ENCODE results near the gene MTHFSD. TPM values are rescaled to one million over a fixed set of nuclear protein-coding genes. Genes with fewer than 3 reads are reported as not detected.

MTHFSD gene
- total and polyA plus RNA-seq, 2 donors (not counting 3 experiments of a cell fraction or from before 2014, with no cell fraction given): 16.7 to 21.1 TPM

- peaks cover 5% of the 10 kb centered on the region for H3K4me1 ChIP-seq (ENCODE audit: control insufficient read depth, extremely low read depth, insufficient read depth, low read length)
- no peaks in the 10 kb centered on the region for H3K79me2 ChIP-seq (ENCODE audit: control insufficient read depth, insufficient read depth, low read length)
- intact Hi-C loops (cut with micrococcal nuclease) (loop anchor here (1.0 kb wide), 2 partner anchors 176 to 696 kb away; no protein-coding TSS in a partner anchor), dilution Hi-C loops (cut with MboI; ENCODE audit: extremely low pct_ligation_motif_present, low sequenced_read_pairs) (loop anchor here (10.0 kb wide), 1 partner anchor 433 kb away; no protein-coding TSS in a partner anchor)
- H4K20me1 ChIP-seq (replicated peaks; ENCODE audit: control insufficient read depth, extremely low read depth, insufficient read depth, low read length): no peaks in the 10 kb centered on the region
- peak; percentile 66 for DNase-seq (ENCODE audit: low read depth, low spot score)
- H3K4me2 ChIP-seq (ENCODE audit: insufficient read depth, low read length): no peak overlapping the region
- CTCF ChIA-PET: interaction anchor here (0.6 to 7.0 kb wide), 71 partner anchors 9 to 720 kb away, joined by 3 to 471 read pairs (median 4); no protein-coding TSS in a partner anchor
- no peak overlapping the region for H3K9ac ChIP-seq (replicated peaks; ENCODE audit: extremely low read depth, insufficient read depth, low read length)
- POLR2A ChIA-PET: interaction anchor here (1.3 kb wide), 1 partner anchor 265 kb away, joined by 5 read pairs; no protein-coding TSS in a partner anchor
- TF ChIP-seq FOS (IDR thresholded peaks at IDR 0.05; ENCODE audit: borderline replicate concordance, insufficient read depth, low read length) (no peak), EZH2 (IDR thresholded peaks at IDR 0.05; ENCODE audit: borderline replicate concordance, low read depth, low read length, severe bottlenecking) (no peak), MAX (IDR thresholded peaks at IDR 0.05; ENCODE audit: insufficient read depth, insufficient read length) (peak; percentile 83), JUN (IDR thresholded peaks at IDR 0.05; ENCODE audit: borderline replicate concordance, insufficient read depth, insufficient read length, low read depth) (no peak), MYC (IDR thresholded peaks at IDR 0.05; ENCODE audit: low read depth, low read length) (peak; percentile 24), POLR2AphosphoS5 (IDR thresholded peaks at IDR 0.05; ENCODE audit: insufficient read depth, low read depth, low read length) (no peak), POLR2A (IDR thresholded peaks at IDR 0.05; ENCODE audit: low read depth, low read length) (no peak), GATA2 (IDR thresholded peaks at IDR 0.05; ENCODE audit: insufficient read depth, insufficient read length, low read depth, low read length) (no peak), CTCF (IDR thresholded peaks at IDR 0.05; ENCODE audit: extremely low read depth in 1 of 2, insufficient read depth in 1 of 2, low read depth in 1 of 2, low read length in 2 of 2) (peak; percentile 87 to 95)
- BruUV-seq (replicated peaks): no TSS peak
- FAIRE-seq: peak; percentile 83
- H3K9me3 ChIP-seq (replicated peaks; ENCODE audit: control insufficient read depth, insufficient read depth, low read length): no peaks in the 10 kb centered on the region
- no peak overlapping the region for H3K4me3 ChIP-seq (replicated peaks in 1 of 3; ENCODE audit: insufficient read depth in 1 of 3, low read depth in 1 of 3, low read length in 3 of 3)
- no peaks in the 10 kb centered on the region for H3K9me1 ChIP-seq (replicated peaks; ENCODE audit: control insufficient read depth, extremely low read depth, insufficient read depth, low read length)
- no peaks in the 10 kb centered on the region for H3K36me3 ChIP-seq (ENCODE audit: control insufficient read depth in 2 of 2, extremely low read depth in 1 of 2, insufficient read depth in 2 of 2, low read length in 2 of 2)
- H2AFZ ChIP-seq (ENCODE audit: low read depth, low read length): no peak overlapping the region
- no peak overlapping the region for H3K27ac ChIP-seq (ENCODE audit: insufficient read depth, low read depth, low read length)
- H3K27me3 ChIP-seq (ENCODE audit: control insufficient read depth in 2 of 2, insufficient read depth in 2 of 2, low read length in 2 of 2): peaks cover 27 to 46% of the 10 kb centered on the region in 2 experiments
Measured at GRCh38 chr16:86517652-86518258, 37.3 kb downstream of the MTHFSD start.
